Neutrophil (primary cell): ENCODE results near the gene MUC12.

Experiments used
- H3K27ac ChIP-seq: fragments of 200-600 bp; sonication (generic); 2 replicates; pipeline ENCODE4 v1.5.1; 2016; ENCODE audit warnings: mild to moderate bottlenecking, moderate library complexity
- H3K27me3 ChIP-seq: fragments of 200-600 bp; sonication (generic); 2 replicates; pipeline ENCODE4 v1.6.0; 2016; ENCODE audit warnings: mild to moderate bottlenecking
- H3K36me3 ChIP-seq: fragments of 200-600 bp; sonication (generic); 2 replicates; pipeline ENCODE4 v1.5.1; 2017
- H3K4me1 ChIP-seq, 2 experiments: fragments of 200-600 bp in 1 of 2; sonication (generic) in 1 of 2; 1 replicate in 1 of 2; 2 replicates in 1 of 2; pipeline versions ENCODE4 v1.5.1 to v1.6.1; 2013 to 2016; ENCODE audit warnings: low read depth in 1 of 2, low read length in 1 of 2, mild to moderate bottlenecking in 1 of 2, moderate library complexity in 1 of 2; ENCODE audit not compliant: control insufficient read depth in 1 of 2, insufficient read depth in 1 of 2
- H3K4me3 ChIP-seq, 2 experiments: fragments of 200-600 bp in 1 of 2; sonication (generic) in 1 of 2; 1 replicate in 1 of 2; 2 replicates in 1 of 2; pipeline ENCODE4 v1.5.1; 2013 to 2016; ENCODE audit warnings: low read depth in 1 of 2, low read length in 1 of 2, mild to moderate bottlenecking in 1 of 2, moderate library complexity in 1 of 2
- H3K9me3 ChIP-seq: fragments of 200-600 bp; sonication (generic); 2 replicates; pipeline ENCODE4 v1.5.1; 2016
- CTCF ChIP-seq: fragments of 200-600 bp; sonication (generic); IDR thresholded peaks from 2 replicates; pipeline ENCODE4 v1.5.1; 2016; ENCODE audit warnings: antibody characterized with exemption

Gene MUC12

DNA sequence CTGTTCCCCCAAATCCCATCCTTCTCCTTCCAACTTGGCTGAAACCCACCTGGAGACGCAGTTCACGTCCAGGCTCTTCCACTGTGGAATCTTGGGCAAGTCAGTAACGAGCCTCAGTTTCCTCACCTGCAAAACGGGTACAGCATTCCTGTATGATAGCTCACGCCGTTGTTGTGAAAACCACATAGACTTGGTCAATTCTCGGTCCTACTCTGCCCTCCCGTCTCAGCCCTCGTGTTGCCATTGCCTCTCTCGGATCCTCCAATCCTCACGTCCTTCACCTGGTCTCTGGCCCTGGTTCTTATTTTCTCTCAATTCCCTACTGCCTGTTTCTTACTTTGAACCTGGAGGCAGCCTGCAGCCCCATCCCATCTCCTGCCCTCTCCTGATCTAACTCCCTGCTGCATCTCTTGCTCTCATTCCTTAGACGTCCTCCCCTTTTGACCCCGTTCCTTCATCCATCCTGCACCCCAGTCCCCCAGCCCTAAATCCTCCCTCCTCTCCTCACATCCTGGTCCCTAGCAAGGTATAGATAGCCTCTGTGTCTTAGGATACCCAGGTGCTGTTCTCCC lies 2.0 kb upstream of the MUC12 start:
- Histone ChIP-seq H3K27ac (no peak overlapping the region), H3K4me1 (peaks cover 4 to 12% of the 10 kb centered on the region in 2 experiments), H3K36me3 (no peaks in the 10 kb centered on the region), H3K27me3 (peaks cover 88% of the 10 kb centered on the region), H3K9me3 (no peaks in the 10 kb centered on the region), H3K4me3 (no peak overlapping the region)
- TF ChIP-seq CTCF, result no peak

DNA sequence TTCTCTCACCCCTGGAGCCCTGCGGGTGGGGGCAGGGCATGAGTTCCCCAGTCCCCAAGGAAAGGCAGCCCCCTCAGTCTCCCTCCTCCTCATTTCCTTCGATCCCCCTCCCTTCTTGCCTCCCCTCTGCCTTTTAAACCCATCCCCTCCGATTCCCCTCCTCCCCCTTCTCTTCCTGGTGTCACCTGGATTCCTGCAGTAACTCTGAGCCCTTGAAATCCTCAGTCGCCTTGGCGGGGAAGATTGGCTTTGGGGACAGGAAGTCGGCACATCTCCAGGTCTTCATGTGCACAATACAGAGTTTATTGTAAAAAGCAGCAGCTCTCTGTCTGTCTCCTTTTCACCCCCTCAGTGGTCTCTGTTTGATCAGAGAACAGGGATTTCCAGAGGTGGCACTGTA lies 1.3 kb upstream of the MUC12 start:
- H3K4me3 ChIP-seq, result no peak overlapping the region
- no peak overlapping the region for H3K27ac ChIP-seq
- no peaks in the 10 kb centered on the region for H3K36me3 ChIP-seq
- peaks cover 4 to 12% of the 10 kb centered on the region in 2 experiments for H3K4me1 ChIP-seq
- H3K9me3 ChIP-seq, result no peaks in the 10 kb centered on the region
- H3K27me3 ChIP-seq, result peaks cover 87% of the 10 kb centered on the region
- TF ChIP-seq CTCF, result no peak

- Histone ChIP-seq H3K36me3 (no peaks in the 10 kb centered on the region), H3K27ac (no peak overlapping the region), H3K27me3 (peaks cover 84% of the 10 kb centered on the region), H3K9me3 (no peaks in the 10 kb centered on the region), H3K4me3 (no peak overlapping the region), H3K4me1 (peaks cover 4 to 12% of the 10 kb centered on the region in 2 experiments)
- no peak for TF ChIP-seq CTCF
Measured at GRCh38 chr7:100968650-100969049, 715 bp upstream of the MUC12 start.

GRCh38 chr7:100971111-100972001 lies 2.0 kb downstream of the MUC12 start:
- Histone ChIP-seq H3K4me1 (peaks cover 0 to 4% of the 10 kb centered on the region in 2 experiments), H3K36me3 (no peaks in the 10 kb centered on the region), H3K27ac (no peak overlapping the region), H3K9me3 (no peaks in the 10 kb centered on the region), H3K4me3 (no peak overlapping the region), H3K27me3 (peaks cover 62% of the 10 kb centered on the region)
- no peak for TF ChIP-seq CTCF

- no peak overlapping the region for H3K27ac ChIP-seq
- TF ChIP-seq CTCF, result no peak
- H3K4me3 ChIP-seq, result no peak overlapping the region
- H3K4me1 ChIP-seq, result no peaks in the 10 kb centered on the region
- H3K27me3 ChIP-seq, result peaks cover 55% of the 10 kb centered on the region
- no peaks in the 10 kb centered on the region for H3K9me3 ChIP-seq
- no peaks in the 10 kb centered on the region for H3K36me3 ChIP-seq
Measured at GRCh38 chr7:100972002-100972347, 2.6 kb downstream of the MUC12 start.
